ENCODE results near the gene TRIM47. TPM values are rescaled to one million over a fixed set of nuclear protein-coding genes. Genes with fewer than 3 reads are reported as not detected.

Gene TRIM47
- total RNA-seq, 4 donors from 2014 or later: 18.5 to 53.8 (median 29.6) TPM

DNA sequence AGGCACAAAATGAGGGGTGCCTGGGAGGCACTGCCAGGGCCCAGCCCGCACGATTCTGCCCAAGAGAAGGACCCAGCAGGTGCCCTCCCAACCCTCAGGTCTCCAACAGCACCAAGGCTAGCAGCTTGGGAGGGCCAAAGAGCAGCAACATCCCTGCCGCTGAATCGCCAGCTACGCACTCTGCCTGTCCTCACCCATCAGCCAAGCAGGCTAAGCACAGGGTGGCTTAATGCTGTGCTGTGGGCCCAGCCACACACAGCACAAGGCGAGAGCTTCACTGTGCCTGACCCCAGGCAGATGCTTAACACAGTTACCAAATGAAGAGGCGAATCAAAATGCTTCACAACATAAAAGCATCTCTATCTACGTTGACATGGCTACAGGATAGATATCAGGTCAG lies 36.9 kb upstream of the TRIM47 start:
- TF ChIP-seq, protein P1, sequence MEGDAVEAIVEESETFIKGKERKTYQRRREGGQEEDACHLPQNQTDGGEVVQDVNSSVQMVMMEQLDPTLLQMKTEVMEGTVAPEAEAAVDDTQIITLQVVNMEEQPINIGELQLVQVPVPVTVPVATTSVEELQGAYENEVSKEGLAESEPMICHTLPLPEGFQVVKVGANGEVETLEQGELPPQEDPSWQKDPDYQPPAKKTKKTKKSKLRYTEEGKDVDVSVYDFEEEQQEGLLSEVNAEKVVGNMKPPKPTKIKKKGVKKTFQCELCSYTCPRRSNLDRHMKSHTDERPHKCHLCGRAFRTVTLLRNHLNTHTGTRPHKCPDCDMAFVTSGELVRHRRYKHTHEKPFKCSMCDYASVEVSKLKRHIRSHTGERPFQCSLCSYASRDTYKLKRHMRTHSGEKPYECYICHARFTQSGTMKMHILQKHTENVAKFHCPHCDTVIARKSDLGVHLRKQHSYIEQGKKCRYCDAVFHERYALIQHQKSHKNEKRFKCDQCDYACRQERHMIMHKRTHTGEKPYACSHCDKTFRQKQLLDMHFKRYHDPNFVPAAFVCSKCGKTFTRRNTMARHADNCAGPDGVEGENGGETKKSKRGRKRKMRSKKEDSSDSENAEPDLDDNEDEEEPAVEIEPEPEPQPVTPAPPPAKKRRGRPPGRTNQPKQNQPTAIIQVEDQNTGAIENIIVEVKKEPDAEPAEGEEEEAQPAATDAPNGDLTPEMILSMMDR (IDR thresholded peaks at IDR 0.05): no peak
- ATAC-seq (ENCODE audit: low FRiP score) (no peak), DNase-seq (ENCODE audit: low spot score) (no peak)

DNA sequence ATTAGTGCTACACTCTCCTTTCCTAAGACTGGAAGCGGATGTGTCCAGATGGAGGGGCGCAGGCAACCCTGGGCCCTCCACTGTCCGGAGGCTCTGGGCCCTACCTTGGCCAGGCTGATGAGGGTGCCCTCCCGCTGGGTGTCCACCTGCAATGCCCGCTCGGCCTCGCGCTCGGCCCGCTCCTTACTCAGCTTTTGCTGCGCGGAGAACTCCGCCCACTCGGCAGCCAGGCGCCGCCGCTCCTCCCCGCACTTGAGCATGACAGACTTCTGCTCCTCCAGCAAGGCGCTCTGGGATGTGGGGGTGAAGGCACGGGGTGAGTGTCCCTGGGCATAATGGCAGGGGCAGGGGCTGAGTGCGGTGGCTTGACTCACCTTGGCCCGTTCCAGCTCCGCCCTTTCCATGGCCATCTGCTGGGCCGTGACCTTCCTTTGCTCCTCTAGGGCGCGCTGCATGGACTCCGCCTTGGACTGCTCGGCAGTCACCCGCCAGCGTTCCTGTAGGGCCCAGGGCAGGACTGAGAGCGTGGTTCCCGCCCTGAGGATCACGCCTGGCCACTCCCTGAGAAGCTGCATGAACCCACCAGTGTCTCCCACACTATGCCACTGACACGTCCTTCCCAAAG lies 36.4 kb upstream of the TRIM47 start:
- DNase-seq (ENCODE audit: low spot score) (no peak), ATAC-seq (ENCODE audit: low FRiP score) (no peak)
- TF ChIP-seq, protein P1 (IDR thresholded peaks at IDR 0.05): no peak

DNA sequence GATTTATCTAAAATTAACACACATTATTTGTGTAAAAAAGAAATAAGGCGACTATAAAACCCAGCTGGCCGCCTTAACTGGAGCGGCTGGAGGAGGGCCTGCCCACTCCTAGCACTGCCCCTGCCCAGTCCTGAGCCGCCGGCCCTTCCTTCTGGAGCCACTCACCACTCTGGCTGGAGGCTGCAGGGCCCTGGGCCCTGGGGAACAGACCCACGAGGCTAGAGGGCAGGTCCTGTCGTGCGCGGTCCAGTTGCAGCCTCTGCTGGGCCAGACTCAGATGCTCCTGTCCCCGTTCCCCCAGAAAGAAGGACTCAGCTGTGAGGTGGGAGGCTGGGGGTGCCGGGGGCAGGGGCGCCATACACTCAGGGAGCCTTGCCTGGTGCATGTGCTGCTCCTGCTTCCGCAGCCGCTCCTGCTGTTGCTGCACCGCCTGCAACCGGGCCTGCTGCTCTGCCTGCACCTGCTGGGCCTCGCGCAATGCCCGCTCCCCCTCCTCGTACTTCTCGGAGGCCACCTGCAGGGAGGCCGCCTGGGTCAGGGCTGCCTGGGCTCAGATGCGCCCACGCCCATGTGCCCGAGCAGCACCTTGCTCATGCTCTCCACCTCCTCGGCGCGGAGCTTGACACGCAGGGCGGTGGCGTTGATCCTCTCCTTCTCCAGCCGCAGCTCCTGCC lies 35.3 kb upstream of the TRIM47 start:
- TF ChIP-seq, protein P1 (IDR thresholded peaks at IDR 0.05): no peak
- DNase-seq (ENCODE audit: low spot score) (no peak), ATAC-seq (ENCODE audit: low FRiP score) (no peak)

DNA sequence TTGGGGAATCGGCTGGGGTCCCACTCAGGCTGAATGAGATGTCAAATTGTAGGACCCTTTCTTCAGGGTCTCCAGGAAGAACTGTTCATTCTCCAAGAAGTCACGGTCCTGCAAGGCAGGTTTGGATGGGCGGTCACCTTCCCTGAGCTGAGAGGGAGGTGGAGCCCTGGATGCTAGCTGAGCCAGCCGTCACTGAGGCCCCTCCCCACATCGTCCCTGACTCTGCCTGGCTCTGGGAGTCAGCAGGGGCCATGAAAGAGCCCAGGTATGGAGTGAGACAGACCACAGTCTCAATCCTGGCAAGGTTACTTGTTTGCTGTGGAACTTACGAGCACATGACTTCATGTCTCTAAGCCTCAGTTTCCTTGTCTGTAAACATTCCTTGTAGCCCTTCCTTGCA lies 32.3 kb upstream of the TRIM47 start:
- DNase-seq (ENCODE audit: low spot score): no peak
- peak; percentile 49 for ATAC-seq (ENCODE audit: low FRiP score)
- TF ChIP-seq, protein P1 (IDR thresholded peaks at IDR 0.05): no peak

DNA sequence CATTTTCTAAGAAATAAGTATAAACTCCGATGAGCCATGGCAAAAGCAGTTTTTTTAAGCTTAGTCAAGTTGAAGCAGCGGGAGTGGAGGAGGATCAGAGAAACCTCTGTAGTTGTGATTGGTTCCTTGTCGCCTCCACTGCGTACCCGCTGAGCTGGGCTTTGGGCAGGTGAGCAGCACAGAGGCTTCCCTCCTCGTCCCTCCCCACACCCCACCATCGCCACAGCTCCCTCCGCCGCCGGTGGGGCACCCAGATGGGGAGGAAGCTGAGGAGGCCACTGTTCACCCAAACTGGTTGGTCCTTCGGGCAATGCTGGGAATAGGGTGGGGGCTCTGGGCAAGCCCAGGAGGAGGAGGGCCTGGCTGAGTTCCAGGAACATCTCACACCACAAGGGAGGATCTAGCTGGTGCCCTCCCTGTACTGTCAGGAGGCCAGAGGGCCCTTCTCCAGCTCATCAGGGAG lies 31.5 kb upstream of the TRIM47 start:
- peak; percentile 90 for ATAC-seq (ENCODE audit: low FRiP score)
- TF ChIP-seq, protein P1 (IDR thresholded peaks at IDR 0.05): no peak
- DNase-seq (ENCODE audit: low spot score): peak; percentile 53

DNA sequence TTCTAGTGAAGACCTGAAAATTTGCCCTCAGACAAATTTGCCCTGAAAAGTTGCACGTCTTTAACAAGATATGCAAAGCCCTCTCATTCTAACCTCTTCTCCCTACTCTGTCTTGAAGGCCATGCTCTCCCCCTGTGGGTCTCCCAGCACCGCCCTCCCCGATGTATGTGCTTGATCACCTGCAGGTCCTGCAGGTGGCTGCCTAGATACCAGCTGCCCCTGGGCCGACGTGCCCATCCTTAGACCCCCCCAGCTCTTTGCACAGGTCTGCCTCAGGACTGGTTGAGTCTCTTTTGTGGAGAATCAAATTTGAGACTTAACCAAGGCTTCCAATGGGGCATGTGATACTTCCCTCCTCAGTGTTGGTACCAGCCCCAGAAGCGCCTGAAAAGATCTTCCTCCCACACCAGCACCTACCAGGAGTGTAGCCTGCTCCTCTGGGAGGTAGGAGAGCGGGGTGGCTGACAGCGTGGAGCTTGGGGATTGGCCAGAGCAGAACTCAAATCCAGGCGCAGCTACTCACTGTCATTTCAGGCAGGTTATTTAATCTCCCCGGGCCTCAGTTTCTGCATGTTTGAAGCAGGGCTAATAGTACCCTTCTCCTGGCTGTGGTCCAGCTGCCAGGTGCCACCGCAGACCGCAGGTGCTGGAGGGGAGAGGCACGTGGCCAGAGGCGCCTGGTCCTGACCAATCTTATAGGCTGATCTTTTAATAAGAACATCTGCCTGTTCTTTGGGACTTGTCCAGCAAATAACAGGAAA lies 30.9 kb upstream of the TRIM47 start:
- ATAC-seq (ENCODE audit: low FRiP score) (no peak), DNase-seq (ENCODE audit: low spot score) (no peak)
- TF ChIP-seq, protein P1 (IDR thresholded peaks at IDR 0.05): no peak
